ENCODE results near the gene DGCR2.

- TF ChIP-seq CTCF (IDR thresholded peaks at IDR 0.05; ENCODE audit: poor library complexity, severe bottlenecking), result no peak
- no peak for TF ChIP-seq EP300 (conservative IDR thresholded peaks at IDR 0.05; ENCODE audit: poor library complexity, severe bottlenecking)
These were observed 41.4 kb downstream of the DGCR2 start for GRCh38 chr22:19080853-19081252.
